Suprapubic skin (tissue), 4 donors: ENCODE data around the gene TBC1D8. TPM values are rescaled to one million over a fixed set of nuclear protein-coding genes. Genes with fewer than 3 reads are reported as not detected.

ENCODE experiments used
- DNase-seq, 2 donors: peaks; one replicate each; pipeline ENCODE4 v3.0.0-alpha.2; 2019; ENCODE audit warnings: low spot score in 2 of 2
- H3K27ac ChIP-seq: fragments of 200-600 bp; sonication (generic); one replicate; pipeline ENCODE4 v1.5.1; 2019
- H3K27me3 ChIP-seq: fragments of 200-600 bp; sonication (generic); one replicate; pipeline ENCODE4 v1.5.1; 2019
- H3K36me3 ChIP-seq: fragments of 200-600 bp; sonication (generic); one replicate; pipeline ENCODE4 v1.5.1; 2019
- H3K4me1 ChIP-seq: fragments of 200-600 bp; sonication (generic); one replicate; pipeline ENCODE4 v1.5.1; 2019
- H3K4me3 ChIP-seq: fragments of 200-600 bp; sonication (generic); one replicate; pipeline ENCODE4 v1.5.1; 2019; ENCODE audit warnings: mild to moderate bottlenecking
- H3K9me3 ChIP-seq: fragments of 200-600 bp; sonication (generic); one replicate; pipeline ENCODE4 v1.5.1; 2019
- EP300 ChIP-seq: sonication (generic); formaldehyde crosslinking; IDR thresholded peaks from one replicate; pipeline ENCODE4 v1.6.1; 2017; ENCODE audit warnings: antibody characterized with exemption
- POLR2A ChIP-seq, 2 donors: fragments of 450-650 bp; IDR thresholded peaks; one replicate each; pipeline ENCODE4 v1.6.1; 2017; ENCODE audit warnings: antibody characterized with exemption in 2 of 2, mild to moderate bottlenecking in 2 of 2, moderate library complexity in 2 of 2
- POLR2AphosphoS5 ChIP-seq, 3 donors: sonication (generic); formaldehyde crosslinking; IDR thresholded peaks; one replicate each; pipeline ENCODE4 v1.6.1; 2017; ENCODE audit warnings: antibody characterized with exemption in 3 of 3
- WGBS: methylation state at CpG from one replicate; pipeline ENCODE4 v1.1.5; 2018; 5-methylcytosine and 5-hydroxymethylcytosine counted together
- total RNA-seq, 4 donors: library from RNA; depleted of rRNA; stranded (reverse); fragments of >200 nt; gene quantifications; one replicate each; pipeline ENCODE4 v1.1.0, GENCODE V29; 2016
- TF ChIP-seq, protein P1 (sequence below), 2 donors: fragments of 200-600 bp in 1 of 2; fragments of 450-650 bp in 1 of 2; sonication (generic) in 1 of 2; IDR thresholded peaks; one replicate each; pipeline ENCODE4 v1.5.1; 2016 to 2019; ENCODE audit warnings: antibody characterized with exemption in 2 of 2, mild to moderate bottlenecking in 1 of 2, moderate library complexity in 1 of 2

Gene TBC1D8
- total RNA-seq, 4 donors from 2014 or later = 38.8 to 309 (median 68.3) TPM

- Histone ChIP-seq H3K27me3 (no peaks in the 10 kb centered on the region), H3K4me3 (no peak overlapping the region), H3K9me3 (no peaks in the 10 kb centered on the region), H3K4me1 (peaks cover 26% of the 10 kb centered on the region), H3K36me3 (peaks cover 4% of the 10 kb centered on the region), H3K27ac (peak overlapping the region; percentile 81)
- WGBS = 56% methylated on average over 2 of the region's 2 CpGs
- DNase-seq = no peak
- TF ChIP-seq, protein P1, sequence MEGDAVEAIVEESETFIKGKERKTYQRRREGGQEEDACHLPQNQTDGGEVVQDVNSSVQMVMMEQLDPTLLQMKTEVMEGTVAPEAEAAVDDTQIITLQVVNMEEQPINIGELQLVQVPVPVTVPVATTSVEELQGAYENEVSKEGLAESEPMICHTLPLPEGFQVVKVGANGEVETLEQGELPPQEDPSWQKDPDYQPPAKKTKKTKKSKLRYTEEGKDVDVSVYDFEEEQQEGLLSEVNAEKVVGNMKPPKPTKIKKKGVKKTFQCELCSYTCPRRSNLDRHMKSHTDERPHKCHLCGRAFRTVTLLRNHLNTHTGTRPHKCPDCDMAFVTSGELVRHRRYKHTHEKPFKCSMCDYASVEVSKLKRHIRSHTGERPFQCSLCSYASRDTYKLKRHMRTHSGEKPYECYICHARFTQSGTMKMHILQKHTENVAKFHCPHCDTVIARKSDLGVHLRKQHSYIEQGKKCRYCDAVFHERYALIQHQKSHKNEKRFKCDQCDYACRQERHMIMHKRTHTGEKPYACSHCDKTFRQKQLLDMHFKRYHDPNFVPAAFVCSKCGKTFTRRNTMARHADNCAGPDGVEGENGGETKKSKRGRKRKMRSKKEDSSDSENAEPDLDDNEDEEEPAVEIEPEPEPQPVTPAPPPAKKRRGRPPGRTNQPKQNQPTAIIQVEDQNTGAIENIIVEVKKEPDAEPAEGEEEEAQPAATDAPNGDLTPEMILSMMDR (IDR thresholded peaks at IDR 0.05) = no peak
- TF ChIP-seq POLR2A (IDR thresholded peaks at IDR 0.05) = no peak
- no peak for TF ChIP-seq EP300
- TF ChIP-seq POLR2AphosphoS5 (IDR thresholded peaks at IDR 0.05) = no peak
Observed at GRCh38 chr2:101064125-101064502, 87.1 kb downstream of the TBC1D8 start.

DNA sequence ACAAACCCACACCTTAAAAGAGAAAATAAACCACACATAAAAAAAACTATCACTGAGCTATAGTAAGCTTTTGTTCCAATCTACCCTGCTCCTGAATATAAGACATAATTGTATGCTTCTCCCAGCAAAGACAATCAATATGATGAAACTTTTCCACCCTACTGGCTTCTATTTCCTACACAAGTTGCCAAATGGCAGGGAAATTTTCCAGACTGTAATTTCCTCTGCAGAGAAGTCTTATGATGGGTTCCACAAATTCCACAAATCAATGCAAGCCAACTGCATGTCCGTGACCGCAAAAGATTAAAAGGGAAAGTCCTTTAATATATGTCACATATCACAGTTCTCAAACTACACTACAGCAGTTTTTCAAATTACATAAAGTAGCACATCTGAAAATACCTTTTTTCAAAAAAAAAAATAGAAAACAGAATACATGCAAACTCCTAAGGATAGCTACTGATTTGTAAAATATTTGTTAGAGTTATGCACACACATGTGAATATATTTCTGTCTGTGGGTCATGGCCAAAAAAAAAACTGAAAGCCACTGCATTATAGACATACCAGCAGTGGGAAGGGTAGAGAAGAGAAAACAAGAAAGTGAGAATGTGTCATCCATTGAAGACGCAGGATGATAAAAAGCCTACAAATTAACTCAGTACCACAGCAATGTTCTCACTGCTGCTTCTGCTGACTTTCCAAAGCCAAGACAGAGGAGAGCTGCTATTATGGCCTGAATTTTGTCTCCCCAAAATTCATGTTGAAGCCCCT lies 87.6 kb downstream of the TBC1D8 start:
- no peaks in the 10 kb centered on the region for H3K27me3 ChIP-seq
- H3K4me1 ChIP-seq = peaks cover 26% of the 10 kb centered on the region
- no peak overlapping the region for H3K4me3 ChIP-seq
- peaks cover 7% of the 10 kb centered on the region for H3K36me3 ChIP-seq
- peak overlapping the region; percentile 81 for H3K27ac ChIP-seq
- DNase-seq = no peak
- peak in 1 of 3 donors; percentile 37 for TF ChIP-seq POLR2AphosphoS5 (IDR thresholded peaks at IDR 0.05)
- TF ChIP-seq POLR2A (IDR thresholded peaks at IDR 0.05) = no peak
- no peaks in the 10 kb centered on the region for H3K9me3 ChIP-seq
- WGBS = 29% methylated on average over 3 of the region's 3 CpGs

DNA sequence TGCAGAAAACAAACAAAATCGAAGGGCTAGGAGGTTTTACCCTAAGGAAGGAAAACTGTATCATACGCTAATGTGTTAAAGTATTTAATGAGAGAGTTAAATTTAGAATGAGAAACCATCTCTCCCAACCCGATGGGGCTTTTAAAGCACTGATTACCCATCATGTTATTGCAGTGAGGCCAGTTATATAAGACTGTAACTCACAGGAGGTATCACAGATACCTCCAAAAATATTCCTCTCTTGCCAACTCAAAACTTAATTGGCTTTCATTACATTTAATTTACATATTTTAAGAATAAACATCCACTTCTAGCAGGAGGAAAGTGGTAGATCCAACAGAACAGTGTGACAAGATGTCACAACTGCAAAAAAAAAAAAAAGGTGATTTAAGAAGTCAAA lies 92.8 kb downstream of the TBC1D8 start:
- no peak overlapping the region for H3K27ac ChIP-seq
- H3K4me3 ChIP-seq = no peak overlapping the region
- 81% methylated on average over 3 of the region's 3 CpGs for WGBS
- no peak for DNase-seq
- H3K9me3 ChIP-seq = no peaks in the 10 kb centered on the region
- peaks cover 32% of the 10 kb centered on the region for H3K36me3 ChIP-seq
- TF ChIP-seq EP300 (no peak), POLR2A (IDR thresholded peaks at IDR 0.05) (no peak), POLR2AphosphoS5 (IDR thresholded peaks at IDR 0.05) (no peak)
- TF ChIP-seq, protein P1 (IDR thresholded peaks at IDR 0.05) = no peak
- H3K4me1 ChIP-seq = peaks cover 8% of the 10 kb centered on the region
- H3K27me3 ChIP-seq = no peaks in the 10 kb centered on the region

DNA sequence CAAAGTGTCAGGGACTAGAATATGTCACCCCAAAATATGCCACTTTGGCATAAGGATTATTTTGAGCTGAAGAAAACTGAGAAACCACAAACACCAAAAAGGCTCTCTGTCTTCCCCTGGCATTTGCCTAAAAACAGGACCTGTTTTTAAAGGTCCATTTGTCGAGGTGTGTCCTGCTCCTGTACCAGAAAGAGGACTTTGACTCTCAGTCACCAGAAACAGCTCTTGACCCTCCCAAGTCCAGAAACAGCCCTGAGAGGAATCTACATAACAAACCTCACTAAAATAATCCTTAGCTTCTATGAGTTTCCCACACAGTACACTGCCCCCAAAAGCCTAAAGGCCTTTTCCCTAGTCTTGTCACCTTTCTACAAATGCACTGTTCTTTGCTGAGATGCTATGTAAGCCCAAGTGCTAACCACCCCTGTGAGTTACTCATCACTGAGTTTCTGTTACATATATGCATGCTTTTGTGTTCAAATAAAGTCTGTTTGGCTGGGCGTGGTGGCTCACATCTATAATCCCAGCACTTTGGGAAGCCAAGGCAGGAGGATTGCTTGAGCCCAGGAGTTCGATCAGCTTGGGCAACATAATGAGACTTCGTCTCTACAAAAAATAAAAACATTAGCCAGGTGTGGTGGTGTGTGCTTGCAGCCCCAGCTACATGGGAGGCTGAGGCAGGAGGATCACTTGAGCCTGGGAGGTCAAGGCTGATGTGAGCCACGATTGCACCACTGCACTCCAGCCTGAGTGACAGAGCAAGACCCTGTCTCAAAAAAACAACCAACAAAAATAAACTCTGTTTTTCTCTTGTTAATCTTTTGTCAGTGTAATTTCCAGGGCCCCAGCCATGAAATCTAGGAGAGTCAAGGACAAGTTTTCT lies 93.9 kb downstream of the TBC1D8 start:
- DNase-seq = no peak
- Histone ChIP-seq H3K9me3 (no peaks in the 10 kb centered on the region), H3K4me1 (no peaks in the 10 kb centered on the region), H3K27ac (no peak overlapping the region), H3K27me3 (no peaks in the 10 kb centered on the region), H3K36me3 (peaks cover 35% of the 10 kb centered on the region), H3K4me3 (no peak overlapping the region)
- TF ChIP-seq POLR2AphosphoS5 (IDR thresholded peaks at IDR 0.05) = no peak
- no peak for TF ChIP-seq EP300
- TF ChIP-seq, protein P1 (IDR thresholded peaks at IDR 0.05) = no peak
- no peak for TF ChIP-seq POLR2A (IDR thresholded peaks at IDR 0.05)
- WGBS = 94% methylated on average over 5 of the region's 5 CpGs

DNA sequence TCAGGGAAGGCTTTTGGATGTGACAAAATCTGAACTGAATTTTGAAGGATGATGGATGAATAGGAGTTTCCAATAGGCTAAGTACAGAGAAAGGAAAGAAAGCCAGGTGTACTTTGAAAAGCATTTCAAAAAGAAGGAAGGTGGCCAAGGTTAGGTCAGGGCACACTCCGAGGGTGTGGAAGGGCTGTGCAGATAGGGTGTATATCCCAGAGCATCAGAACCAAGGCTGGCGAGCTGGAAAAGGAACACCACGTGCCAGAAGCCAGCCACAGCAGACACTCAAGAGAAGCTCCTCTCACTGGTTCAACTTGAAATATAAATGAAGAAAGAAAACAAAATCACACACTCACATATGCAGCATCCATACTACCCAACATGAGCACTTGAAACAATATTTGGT lies 98.1 kb downstream of the TBC1D8 start:
- WGBS = 61% methylated on average over 3 of the region's 3 CpGs
- Histone ChIP-seq H3K27ac (no peak overlapping the region), H3K4me1 (peaks cover 5% of the 10 kb centered on the region), H3K27me3 (no peaks in the 10 kb centered on the region), H3K9me3 (no peaks in the 10 kb centered on the region), H3K36me3 (peaks cover 45% of the 10 kb centered on the region), H3K4me3 (no peak overlapping the region)
- TF ChIP-seq POLR2AphosphoS5 (IDR thresholded peaks at IDR 0.05) (no peak), POLR2A (IDR thresholded peaks at IDR 0.05) (no peak), EP300 (no peak)
- TF ChIP-seq, protein P1 (IDR thresholded peaks at IDR 0.05) = no peak
- DNase-seq = no peak
